Hepatocyte (in vitro differentiated cells): ENCODE measurements around the gene MEFV.
A peak's percentile ranks its signal among the peaks of the same experiment; 100 is the strongest.

Experiments
- EZH2 ChIP-seq: fragments of 200-600 bp; sonication (generic); IDR thresholded peaks from 2 replicates; pipeline ENCODE4 v1.6.1; 2016; ENCODE audit warnings: antibody characterized with exemption, mild to moderate bottlenecking, borderline replicate concordance
- EZH2phosphoT487 ChIP-seq: fragments of 200-600 bp; sonication (generic); IDR thresholded peaks from one replicate; pipeline ENCODE4 v1.6.1; 2018; ENCODE audit warnings: antibody characterized with exemption, mild to moderate bottlenecking, low read depth, moderate library complexity; ENCODE audit not compliant: unreplicated experiment, severe bottlenecking
- TF ChIP-seq, protein P1 (sequence below): fragments of 200-600 bp; sonication (generic); IDR thresholded peaks from 2 replicates; pipeline ENCODE4 v1.5.1; 2016; ENCODE audit warnings: antibody characterized with exemption, mild to moderate bottlenecking; ENCODE audit not compliant: poor library complexity

DNA sequence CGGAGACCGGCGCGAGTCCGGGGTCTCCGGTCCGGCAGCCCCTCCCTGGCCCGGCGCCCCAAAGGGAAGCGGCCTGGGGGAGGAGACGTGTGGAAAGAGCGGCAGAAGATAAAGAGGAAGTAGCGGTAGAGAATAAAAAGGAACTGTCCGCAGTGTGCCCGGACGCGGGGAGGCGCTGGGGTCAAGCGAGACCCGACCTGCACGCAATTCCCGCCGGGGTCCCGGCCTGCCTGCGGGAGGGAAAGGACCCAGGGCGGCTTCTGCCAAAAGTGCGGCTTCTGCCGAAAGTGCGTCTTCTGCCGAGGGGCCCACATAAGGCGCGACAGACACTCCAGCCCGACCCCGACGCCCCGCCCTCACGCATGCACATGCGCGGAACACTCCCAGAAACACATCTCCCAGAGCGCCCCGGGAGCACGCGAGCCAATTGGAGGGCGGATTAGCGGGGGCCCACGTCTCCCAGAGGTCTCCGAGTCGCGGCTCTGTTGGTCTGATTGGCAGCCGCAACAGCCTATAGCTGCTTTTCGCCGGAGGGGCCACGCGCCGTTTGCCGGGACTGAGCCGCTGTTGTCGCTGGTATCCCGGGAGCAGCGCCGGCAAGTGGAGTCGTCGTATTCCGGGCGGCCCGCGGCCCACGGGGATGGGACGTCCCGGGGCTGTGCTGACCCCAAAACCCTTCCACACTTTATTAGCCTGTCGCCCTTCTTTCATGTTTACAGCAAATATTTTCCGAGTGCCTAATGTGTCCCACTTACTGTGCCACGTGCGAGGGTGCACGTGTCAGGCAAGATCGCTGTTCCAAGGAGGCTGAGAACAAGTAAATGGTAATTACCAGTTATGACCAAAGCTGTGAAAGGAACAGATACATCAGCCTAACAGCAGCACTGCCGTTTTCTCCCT is 8.0 kb upstream of the MEFV start:
- TF ChIP-seq, protein P1, sequence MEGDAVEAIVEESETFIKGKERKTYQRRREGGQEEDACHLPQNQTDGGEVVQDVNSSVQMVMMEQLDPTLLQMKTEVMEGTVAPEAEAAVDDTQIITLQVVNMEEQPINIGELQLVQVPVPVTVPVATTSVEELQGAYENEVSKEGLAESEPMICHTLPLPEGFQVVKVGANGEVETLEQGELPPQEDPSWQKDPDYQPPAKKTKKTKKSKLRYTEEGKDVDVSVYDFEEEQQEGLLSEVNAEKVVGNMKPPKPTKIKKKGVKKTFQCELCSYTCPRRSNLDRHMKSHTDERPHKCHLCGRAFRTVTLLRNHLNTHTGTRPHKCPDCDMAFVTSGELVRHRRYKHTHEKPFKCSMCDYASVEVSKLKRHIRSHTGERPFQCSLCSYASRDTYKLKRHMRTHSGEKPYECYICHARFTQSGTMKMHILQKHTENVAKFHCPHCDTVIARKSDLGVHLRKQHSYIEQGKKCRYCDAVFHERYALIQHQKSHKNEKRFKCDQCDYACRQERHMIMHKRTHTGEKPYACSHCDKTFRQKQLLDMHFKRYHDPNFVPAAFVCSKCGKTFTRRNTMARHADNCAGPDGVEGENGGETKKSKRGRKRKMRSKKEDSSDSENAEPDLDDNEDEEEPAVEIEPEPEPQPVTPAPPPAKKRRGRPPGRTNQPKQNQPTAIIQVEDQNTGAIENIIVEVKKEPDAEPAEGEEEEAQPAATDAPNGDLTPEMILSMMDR, result peak; percentile 42
- TF ChIP-seq EZH2phosphoT487 (no peak), EZH2 (no peak)
